Right lung (tissue), 5 donors: ENCODE data around the gene PLA2G4F. TPM values are rescaled to one million over a fixed set of nuclear protein-coding genes. Genes with fewer than 3 reads are reported as not detected.
"Not testable (repeated sequence)": the region's sequence is repeated elsewhere in the genome, so short reads cannot be mapped to it uniquely, and the experiment has no call there.

Source experiments
- DNase-seq, 2 donors: peaks; one replicate each; pipeline ENCODE4 v3.0.0-alpha.2; 2013
- polyA plus RNA-seq, 5 donors: library from polyadenylated mRNA; unstranded; fragments of 120-200 nt; gene quantifications; one replicate each; pipeline versions ENCODE4 v1.2.1 to v1.2.3, GENCODE V29; 2013; ENCODE audit warnings: inconsistent platforms in 1 of 5, low replicate concordance in 1 of 5; ENCODE audit not compliant: insufficient read length in 5 of 5, insufficient read depth in 1 of 5

PLA2G4F gene
- polyA plus RNA-seq, 5 donors: 4.2 to 12.9 (median 8.3) TPM

DNA sequence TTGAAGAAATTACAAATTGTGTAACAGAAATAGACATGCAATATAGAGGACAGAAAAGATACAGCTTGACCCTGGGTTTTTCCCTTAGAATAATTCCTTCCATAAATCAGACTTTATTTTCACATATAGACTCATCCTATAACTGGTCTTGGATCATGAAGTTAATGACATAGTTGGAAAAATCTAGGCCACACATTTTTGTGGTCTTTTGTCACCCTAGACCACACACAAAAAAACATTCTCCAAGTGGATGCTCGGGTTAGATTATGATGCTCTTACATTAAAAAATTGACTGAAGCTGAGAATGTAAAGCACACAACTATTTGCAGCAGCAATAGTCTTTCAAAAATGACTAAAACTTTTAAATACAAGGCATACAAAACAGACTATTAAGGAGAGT lies 54.6 kb downstream of the PLA2G4F start:
- no peak for DNase-seq

DNA sequence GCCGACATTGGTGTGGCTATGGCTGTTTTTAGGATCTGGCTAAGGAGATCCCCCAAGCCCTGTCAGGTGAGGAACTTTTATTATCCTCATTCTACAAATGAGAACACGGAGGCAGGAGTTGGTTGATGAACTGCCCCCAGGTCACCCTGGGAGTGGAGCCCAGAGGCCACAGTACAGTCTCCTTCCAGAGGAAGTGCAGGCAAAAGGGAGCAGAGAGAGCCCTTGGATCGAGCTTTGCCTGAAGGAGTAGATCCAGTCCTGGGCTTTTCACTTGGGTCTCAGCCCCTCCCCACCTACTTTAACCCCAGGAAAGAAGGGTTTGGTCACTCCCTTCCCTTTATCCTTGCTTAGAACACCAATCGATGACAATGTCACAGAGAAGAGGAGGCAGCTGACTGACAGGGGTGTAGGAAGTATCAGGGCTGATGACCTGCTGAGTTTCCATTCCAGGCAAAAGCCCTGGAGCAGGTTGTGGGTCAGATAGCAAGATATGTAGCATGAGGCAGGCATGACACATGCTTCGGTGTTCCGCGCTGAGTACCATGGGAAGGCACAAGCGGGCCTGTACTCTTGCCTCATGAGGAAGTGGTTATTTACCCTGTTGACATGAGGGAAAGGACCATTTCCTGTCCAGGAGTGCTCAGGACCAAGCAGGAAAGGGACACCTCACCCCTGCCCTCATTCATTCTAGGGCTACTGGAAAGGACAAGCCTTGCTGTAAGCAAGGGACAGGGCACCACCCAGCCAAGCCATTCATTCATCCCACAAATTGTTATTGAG lies 56.2 kb downstream of the PLA2G4F start:
- DNase-seq: no peak

DNA sequence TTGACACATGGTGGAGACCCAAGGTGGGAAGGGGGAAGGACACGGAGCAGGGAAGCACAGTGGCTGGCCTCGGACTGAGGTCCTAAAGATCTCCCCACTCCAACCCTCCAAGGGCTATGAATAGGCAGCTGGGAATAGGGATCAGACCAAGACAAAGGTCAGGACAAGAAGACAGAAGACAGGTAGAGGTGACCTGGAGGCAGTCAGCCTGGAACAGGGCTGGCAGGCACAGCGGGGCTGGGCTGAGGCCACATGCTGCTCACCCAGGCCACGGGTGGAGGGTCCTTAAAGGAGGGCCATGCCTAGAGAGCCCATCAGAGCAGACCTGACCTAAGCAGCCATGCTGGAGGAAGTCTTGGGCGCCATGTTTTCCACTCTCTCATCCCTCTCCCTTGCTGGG lies 59.4 kb downstream of the PLA2G4F start:
- DNase-seq: no peak

DNA sequence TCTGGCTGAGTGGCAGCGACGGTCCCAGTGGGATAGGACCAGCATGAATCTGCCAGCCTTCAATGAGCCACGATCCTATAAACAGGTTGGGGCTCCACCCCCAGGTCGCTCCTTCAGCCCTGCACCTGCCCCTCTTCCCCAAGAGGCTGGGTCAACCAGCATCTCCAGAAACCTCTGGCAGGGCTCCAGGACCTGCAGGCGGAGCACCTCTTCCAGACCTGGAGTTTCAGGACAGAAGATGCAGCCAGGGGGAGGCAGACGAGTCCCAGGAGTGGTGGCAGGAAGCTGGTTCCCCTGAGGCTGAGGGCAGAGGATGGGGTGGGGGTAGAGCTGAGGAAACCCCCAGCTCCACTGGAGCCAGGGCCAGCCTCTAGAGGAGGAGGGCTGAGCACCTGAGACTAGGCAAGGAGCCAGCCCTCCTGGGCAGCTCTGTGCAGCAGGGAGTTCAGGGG lies 61.9 kb downstream of the PLA2G4F start, which contains the start of gene PLA2G4D:
PLA2G4D (minus strand) TSS at position 51 of the 452 bp plus-strand sequence. CDS start 103 bp downstream, outside the sequence.
- DNase-seq: peak in 1 of 2 donors; percentile 31

DNA sequence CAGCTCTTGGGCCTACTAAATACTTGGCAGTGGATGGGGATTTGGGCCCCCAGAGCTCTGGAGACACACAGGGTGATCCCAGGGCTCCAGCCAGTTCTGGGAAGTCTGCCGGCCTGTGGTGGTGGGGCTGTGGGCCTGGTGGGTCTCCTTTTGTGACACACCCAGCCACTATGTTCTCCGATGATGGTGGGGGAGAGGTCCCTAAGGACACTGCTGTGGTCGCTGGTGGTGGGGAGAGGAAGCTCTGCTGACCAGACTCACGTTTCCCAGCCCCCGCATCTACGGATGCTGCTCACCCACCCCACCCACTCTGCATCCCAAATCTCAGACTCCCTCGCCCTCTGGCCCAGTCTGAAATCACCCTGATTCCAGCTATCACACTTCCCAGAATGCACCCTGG lies 62.5 kb downstream of the PLA2G4F start:
- no peak for DNase-seq

DNA sequence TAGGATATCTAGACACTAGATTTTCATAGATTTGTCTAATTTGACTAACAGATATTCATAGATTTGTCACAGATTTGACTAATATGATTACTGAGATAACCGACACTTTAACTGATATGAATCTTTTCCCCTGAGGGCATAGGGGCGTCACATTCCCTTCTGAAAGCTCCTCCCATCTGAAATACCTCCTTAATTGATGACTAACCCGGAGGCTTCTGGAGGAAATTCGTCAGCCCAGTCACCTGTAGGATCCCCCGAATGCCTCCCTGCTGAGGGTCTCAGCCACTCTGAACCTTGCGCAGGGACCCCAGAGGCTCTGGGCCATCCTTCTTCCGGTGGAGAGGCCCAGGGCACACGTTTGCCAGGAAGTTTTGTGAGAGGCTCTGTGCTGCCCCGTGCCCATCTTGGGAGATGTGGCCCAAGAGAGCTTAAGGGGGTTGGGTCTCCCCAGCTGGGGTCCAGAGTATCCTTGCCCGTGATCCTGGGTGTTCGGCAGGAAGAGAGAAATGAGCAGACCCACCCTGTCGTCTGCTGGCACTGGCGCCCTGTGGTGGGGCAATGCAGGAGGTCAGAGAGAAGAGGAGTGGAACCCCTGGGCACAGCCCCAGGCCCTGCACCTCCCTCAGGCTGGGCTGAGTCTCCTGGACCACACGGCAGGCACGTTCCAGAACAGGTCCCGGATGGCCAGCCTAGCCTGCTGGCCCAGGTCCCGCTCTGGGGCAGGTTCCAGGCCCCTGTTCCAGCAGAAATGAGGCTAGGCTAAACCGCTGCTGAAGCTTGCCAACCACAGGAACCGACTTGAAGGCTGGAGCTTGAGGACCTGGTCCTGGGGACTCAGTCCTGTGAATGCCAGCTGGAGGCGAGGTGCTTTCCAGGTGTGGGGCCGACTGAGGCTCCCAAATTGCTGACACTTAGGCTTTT lies 63.8 kb downstream of the PLA2G4F start:
- no peak for DNase-seq

DNA sequence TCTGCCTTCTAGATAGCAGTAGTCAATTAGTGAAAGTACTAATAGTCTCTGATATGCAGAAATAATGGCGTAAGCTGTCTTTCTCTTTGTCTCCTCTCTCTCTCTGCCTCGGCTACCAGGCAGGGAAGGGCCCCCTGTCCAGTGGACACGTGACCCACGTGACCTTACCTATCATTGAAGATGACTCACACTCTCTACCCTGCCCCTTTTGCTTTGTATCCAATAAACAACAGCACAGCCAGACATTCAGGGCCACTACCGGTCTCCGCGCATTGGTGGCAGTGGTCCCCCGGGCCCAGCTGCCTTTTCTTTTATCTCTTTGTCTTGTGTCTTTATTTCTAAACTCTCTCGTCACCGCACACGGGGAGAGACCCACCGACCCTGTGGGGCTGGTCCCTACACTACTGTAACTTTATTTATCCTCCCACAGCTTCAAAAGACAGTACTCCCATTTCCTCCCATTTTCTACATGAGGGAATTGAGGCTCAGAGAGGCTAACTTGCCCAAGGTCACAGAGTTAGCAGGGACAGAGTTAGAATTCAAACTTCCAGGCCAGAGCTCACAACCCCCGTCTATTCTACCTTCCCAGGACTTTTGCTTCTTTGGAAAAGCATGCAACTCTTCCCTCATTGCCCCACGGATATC lies 64.6 kb downstream of the PLA2G4F start:
- not testable (repeated sequence) for DNase-seq

DNA sequence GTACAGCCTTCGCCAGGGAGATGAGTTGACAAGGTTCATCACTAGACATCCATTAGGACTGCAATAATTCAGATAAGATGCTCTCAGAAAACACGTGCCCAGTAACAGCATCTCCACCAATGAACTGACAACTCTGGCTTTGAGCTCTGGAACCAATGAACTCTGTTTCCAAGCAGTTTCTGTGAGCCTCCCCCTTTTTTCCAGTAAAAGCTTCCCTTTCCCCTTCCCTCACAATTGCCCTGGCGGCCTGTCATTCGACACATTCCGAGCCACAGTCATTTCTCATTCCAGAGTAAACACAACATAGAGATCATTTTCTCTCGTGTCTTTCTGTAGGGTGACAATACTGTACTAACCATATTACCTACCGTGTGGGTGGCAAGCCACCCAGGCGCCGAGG lies 65.7 kb downstream of the PLA2G4F start:
- no peak for DNase-seq

DNA sequence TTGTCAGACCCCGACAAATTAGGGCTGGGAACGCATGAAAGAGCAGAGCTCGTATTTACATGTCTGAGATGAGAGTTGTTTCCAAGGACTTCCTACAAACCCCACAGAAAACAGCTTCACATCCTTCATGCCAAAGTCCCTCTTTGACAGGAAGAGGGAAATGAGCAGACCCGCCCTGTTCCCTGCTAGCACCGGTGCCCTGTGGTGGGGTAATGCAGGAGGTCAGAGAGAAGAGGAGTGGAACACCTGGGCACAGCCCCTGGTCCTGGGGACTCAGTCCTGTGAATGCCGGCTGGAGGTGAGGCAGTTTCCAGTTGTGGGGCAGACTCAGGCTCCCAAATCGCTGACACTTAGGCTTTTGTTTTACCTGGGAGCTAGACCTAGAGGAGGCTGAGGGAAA lies 66.1 kb downstream of the PLA2G4F start:
- DNase-seq: no peak

DNA sequence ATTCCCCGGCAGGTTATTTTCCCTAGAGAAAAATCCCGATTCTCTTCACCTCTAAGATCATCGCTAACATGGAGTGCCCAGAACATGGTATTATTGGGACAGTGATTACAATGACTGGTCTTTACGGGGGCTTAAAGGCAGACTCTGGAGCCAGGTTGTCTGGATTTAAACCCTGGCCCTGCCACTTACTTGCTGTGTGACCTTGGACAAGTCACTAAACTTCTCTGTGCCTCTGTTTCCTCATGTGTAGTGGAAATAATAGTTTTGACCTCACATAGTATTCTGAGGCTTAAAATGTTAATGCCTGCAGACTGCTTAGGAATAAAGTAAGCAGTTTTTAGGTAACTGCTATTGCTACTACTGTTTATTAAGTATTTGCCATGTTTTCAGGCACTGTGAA lies 66.5 kb downstream of the PLA2G4F start:
- DNase-seq: no peak

Other genes with a start within 250 kb of the PLA2G4F start
- 10 to 100 TPM in 4 of 5 donors, 1 to 10 TPM in 1; 9.7 to 14.5 (median 11.9) TPM for gene EHD4, start 184.1 kb downstream of the PLA2G4F start, polyA plus RNA-seq
- under 1 TPM in 4 of 5 donors, not detected in 1; 0.06 to 0.15 (median 0.10) TPM for gene PLA2G4E, start 135.6 kb downstream of the PLA2G4F start, polyA plus RNA-seq
- under 1 TPM; 0.12 to 0.18 (median 0.16) TPM for gene PLA2G4D, start 62.1 kb downstream of the PLA2G4F start, polyA plus RNA-seq
- gene VPS39, start 51.7 kb upstream of the PLA2G4F start, polyA plus RNA-seq: 10 to 100 TPM; 63.7 to 90.3 (median 84.0) TPM
- 10 to 100 TPM; 22.7 to 42.3 (median 35.1) TPM for gene GANC, start 116.6 kb upstream of the PLA2G4F start, polyA plus RNA-seq
- 10 to 100 TPM; 61.6 to 76.1 (median 74.7) TPM for gene TMEM87A, start 116.8 kb upstream of the PLA2G4F start, polyA plus RNA-seq
- 10 to 100 TPM; 12.5 to 30.3 (median 16.7) TPM for gene CAPN3, start 202.9 kb upstream of the PLA2G4F start, polyA plus RNA-seq